ENCODE results near the gene ZDHHC15.
"Not testable (repeated sequence)": the region's sequence is repeated elsewhere in the genome, so short reads cannot be mapped to it uniquely, and the experiment has no call there.

- not testable (repeated sequence) for TF ChIP-seq CTCF (IDR thresholded peaks at IDR 0.05); ZFX (IDR thresholded peaks at IDR 0.05; ENCODE audit: borderline replicate concordance)
These were observed 115.7 kb downstream of the ZDHHC15 start for GRCh38 chrX:75407153-75407552.

All from 22Rv1 (cell line).